Panc1 (cell line): ENCODE results near the gene CLUH.

Source experiments
- SIN3A ChIP-seq: IDR thresholded peaks from 2 replicates; pipeline ENCODE4 v1.6.1; 2012; ENCODE audit warnings: low read depth, mild to moderate bottlenecking, low read length, moderate library complexity, borderline replicate concordance; ENCODE audit not compliant: insufficient read depth
- TF ChIP-seq, protein P1 (sequence below): fragments of 450-650 bp; IDR thresholded peaks from 2 replicates; pipeline ENCODE4 v1.5.1; 2017; ENCODE audit warnings: mild to moderate bottlenecking

DNA sequence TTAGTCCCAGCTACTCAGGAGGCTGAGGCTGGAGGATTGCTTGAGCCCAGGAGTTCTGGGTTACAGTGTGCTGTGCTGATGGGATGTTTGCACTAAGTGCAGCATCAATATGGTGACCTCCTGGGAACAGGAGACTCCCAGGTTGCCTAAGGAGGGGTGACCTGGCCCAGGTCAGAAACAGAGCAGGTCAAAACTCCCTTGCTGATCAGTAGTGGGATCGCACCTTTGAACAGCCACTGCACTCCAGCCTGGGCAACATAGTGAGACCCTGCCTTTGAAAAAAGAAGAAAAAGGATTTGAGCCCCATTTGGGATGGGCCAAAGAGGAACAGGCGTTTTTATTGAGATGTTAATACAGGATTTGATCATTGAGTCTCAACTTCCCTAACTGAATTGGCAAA lies 30.6 kb downstream of the CLUH start:
- TF ChIP-seq, protein P1, sequence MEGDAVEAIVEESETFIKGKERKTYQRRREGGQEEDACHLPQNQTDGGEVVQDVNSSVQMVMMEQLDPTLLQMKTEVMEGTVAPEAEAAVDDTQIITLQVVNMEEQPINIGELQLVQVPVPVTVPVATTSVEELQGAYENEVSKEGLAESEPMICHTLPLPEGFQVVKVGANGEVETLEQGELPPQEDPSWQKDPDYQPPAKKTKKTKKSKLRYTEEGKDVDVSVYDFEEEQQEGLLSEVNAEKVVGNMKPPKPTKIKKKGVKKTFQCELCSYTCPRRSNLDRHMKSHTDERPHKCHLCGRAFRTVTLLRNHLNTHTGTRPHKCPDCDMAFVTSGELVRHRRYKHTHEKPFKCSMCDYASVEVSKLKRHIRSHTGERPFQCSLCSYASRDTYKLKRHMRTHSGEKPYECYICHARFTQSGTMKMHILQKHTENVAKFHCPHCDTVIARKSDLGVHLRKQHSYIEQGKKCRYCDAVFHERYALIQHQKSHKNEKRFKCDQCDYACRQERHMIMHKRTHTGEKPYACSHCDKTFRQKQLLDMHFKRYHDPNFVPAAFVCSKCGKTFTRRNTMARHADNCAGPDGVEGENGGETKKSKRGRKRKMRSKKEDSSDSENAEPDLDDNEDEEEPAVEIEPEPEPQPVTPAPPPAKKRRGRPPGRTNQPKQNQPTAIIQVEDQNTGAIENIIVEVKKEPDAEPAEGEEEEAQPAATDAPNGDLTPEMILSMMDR = no peak
- no peak for TF ChIP-seq SIN3A
